HG03521 (cell line): ENCODE data around the gene NFKB2.

Experiments used
- ATAC-seq: cut with Tn5 transposase; IDR thresholded peaks from one replicate; pipeline ENCODE4 v1.9.1; 2021; ENCODE audit warnings: mild to moderate bottlenecking, moderate library complexity; ENCODE audit not compliant: unreplicated experiment

The NFKB2 gene

DNA sequence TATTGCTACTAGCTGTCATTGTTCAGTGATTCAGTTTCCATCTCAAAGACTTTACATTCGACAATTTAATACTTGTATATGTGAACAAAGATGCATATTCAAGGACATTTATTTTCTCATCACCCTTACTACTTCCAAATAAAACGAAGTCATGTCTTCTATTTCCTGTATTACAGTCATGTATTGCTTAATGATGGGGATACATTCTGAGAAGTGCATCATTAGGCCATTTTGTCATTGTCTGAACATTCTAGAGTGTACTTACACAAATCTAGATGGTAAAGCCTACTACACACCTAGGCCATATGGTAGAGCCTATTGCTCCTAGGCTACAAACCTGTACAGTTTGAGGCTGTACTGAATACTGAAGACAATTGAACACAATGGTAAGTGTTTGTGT lies 49.3 kb downstream of the NFKB2 start:
- no peak for ATAC-seq

DNA sequence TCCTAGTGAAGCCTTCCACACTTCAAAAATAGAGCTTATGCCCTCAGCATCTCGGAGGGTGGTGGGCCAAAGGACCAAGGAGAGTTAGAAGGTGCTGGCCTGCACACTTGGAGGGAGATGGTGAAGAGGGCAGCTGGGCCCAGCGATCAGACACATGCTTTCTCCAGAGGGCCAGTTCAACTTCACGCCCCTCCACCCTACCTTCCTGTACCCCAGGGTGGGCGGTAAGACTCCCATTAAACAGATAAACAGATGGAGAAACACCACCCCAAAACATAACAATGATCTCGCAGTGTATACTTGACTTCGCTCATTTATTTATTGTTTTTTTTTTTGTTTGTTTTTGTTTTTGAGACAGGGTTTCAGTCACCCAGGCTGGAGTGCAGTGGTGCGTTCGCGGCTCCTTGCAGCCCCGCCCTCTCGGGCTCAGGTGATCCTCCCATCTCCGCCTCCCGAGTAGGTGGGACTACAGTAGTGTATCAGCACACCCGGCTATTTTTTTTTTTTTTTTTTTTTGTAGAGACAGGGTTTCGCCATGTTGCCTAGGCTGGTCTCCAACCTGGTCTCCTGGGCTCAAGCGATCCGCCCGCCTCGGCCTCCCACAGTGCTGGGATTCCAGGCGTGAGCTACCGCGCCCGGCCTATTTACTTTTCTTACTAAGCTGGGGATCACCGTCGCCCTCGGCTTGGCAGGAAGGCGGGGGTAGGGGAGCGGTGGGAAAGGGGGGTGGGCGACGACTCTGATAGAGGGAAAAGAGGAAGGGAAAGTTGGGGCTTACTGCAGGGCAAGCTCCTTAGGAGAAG lies 54.0 kb downstream of the NFKB2 start:
- ATAC-seq, result peak; percentile 39

DNA sequence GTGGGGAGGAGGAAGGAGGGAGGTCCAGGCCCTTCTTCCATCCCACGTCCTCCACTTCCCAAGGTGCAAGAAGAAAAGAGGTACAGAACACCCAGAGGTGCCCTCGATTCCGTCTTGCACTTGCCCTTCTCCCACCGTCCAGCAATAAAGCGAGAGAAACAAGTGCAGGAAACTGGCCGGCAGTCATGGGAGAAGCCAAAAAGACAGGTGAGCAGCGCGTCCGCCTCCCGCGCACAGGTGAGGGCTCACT lies 54.5 kb downstream of the NFKB2 start:
- no peak for ATAC-seq

DNA sequence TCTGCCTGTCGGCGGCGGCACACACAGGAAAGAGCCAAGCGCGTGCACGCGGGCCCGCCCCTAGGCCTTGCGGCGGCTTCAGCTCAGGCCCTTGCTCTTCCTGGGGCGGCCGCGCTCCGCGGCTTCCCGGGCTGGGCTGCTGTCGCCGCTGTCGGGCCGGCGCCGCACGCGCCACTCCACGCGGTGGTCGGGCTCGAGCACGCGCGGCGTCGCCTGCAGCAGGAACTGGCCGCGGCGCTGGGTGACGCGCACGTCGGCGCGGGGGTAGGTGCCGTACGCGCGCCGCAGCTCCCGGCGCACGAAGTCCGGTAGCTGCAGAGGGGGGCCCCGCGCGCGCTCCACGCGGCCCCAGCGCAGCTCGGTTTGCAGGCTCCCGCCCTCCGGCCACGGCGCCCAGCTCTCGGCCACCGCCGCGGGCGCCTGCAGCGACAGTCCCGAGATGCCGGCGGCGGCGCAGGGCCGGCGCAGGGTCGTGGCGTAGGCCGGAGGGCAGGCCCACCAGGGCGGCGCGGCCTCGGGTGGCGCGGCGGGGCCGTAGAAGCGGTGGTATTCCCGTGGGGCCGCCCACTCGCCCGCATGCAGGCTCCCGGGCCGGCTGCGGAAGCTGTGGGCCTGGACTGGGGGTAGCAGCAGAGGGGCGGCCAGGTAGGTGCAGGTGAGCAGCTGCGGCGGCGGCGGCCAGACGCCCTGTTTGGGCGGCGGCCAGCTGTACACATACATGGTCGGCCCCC lies 55.0 kb downstream of the NFKB2 start:
- ATAC-seq, result peak; percentile 81

DNA sequence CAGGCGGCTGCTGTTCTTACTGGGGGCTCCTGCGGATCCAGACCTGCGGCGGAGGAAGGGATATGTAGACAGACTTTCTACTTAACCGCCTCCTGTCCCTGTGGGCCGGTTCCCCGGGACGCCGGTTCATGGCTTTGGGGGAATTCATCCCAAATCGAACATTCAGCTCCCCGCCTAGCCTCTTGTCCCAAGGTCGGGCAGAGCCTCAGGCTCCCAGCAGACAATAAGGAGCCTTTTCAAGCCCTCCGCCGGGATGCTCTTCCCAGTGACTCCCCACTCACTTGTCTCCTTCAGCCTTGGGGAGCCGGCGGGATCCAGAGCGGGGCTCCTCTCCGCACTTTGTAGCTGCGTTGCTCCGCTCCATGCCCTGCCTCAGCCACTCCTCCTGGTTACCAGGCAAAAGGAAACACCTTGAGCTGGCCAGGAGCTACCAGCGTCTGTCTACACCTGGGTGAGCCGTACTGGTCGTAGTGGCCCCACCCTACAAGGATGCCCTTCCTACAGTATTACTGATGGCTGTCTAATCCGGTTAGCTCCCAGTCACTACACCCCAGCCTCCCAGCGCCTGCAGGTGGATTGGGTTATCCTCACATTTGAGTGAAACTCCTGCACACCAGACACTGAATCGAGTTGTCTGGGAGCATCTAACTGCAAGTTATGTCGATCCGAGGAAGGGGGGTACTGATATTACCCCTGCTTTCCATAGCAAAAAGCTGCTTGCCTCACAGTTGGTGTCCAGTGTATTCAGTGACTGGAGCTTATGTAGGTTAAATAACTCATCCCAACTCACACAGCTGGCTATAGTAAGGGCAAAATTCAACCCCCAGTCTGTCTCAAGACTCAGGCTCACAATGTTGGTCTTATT lies 55.8 kb downstream of the NFKB2 start, which contains the start of gene C10orf95:
TSS of gene C10orf95 (minus strand) at position 439 of the 865 bp plus-strand sequence. CDS start 450 bp downstream, outside the sequence.
- ATAC-seq, result no peak
